ENCODE measurements around the gene ATP6V0D1. TPM values are rescaled to one million over a fixed set of nuclear protein-coding genes. Genes with fewer than 3 reads are reported as not detected.

ATP6V0D1 gene
- total RNA-seq, result 10 to 100 TPM; 16.3 to 17.3 TPM

- peak within 1 kb of the TSS; percentile 98 for H3K27ac Mint-ChIP-seq
- H3K4me3 Mint-ChIP-seq, result peak within 1 kb of the TSS; percentile 97
- H3K9me3 Mint-ChIP-seq (ENCODE audit: low read depth), result no peaks in the 10 kb centered on the region
- intact Hi-C loops (cut with DNase I, micrococcal nuclease), result loop anchor here (1.0 to 5.0 kb wide), 18 partner anchors 33 to 455 kb away; partner anchors contain the start of genes ACD (in 2 of the 2), CTCF (in 2 of the 2), PARD6A (in 2 of the 2) and C16orf86 (in 1 of the 2)
- no peaks in the 10 kb centered on the region for H3K27me3 Mint-ChIP-seq
- ChIA-PET POLR2A (interaction anchor here (0.5 to 1.7 kb wide), 6 partner anchors 81 to 497 kb away, joined by 3 to 4 read pairs (median 3); partner anchors contain the start of genes ACD, CARMIL2, CTCF and RANBP10), CTCF (interaction anchor here (0.6 to 22.2 kb wide), 30 partner anchors 9 to 519 kb away, joined by 3 to 390 read pairs (median 4); partner anchors contain the start of genes C16orf86, CTCF, ENKD1 and TMEM208)
- H3K4me1 Mint-ChIP-seq, result peaks cover 31% of the 10 kb centered on the region
- ATAC-seq (peak; percentile 92), DNase-seq (peak; percentile 100)
- H3K36me3 Mint-ChIP-seq (ENCODE audit: low read depth), result peaks cover 10% of the 10 kb centered on the region
Measured at GRCh38 chr16:67480833-67481560, at the start of gene ATP6V0D1. TSS of gene ATP6V0D1 (minus strand) at chr16:67481157. CDS start at chr16:67481086, 71 bp downstream.

GRCh38 chr16:67530013-67530939 lies 49.3 kb upstream of the ATP6V0D1 start:
- no peaks in the 10 kb centered on the region for H3K36me3 Mint-ChIP-seq (ENCODE audit: low read depth)
- H3K27ac Mint-ChIP-seq, result peak overlapping the region; percentile 58
- DNase-seq (peak; percentile 40), ATAC-seq (peak; percentile 27)
- ChIA-PET POLR2A (interaction anchor here (1.2 kb wide), 1 partner anchor 115 kb away, joined by 4 read pairs; the partner anchor contains the start of gene CARMIL2), CTCF (interaction anchor here (0.7 to 5.2 kb wide), 10 partner anchors 9 to 270 kb away, joined by 3 to 43 read pairs (median 4); partner anchors contain the start of gene ATP6V0D1)
- peaks cover 16% of the 10 kb centered on the region for H3K27me3 Mint-ChIP-seq
- H3K9me3 Mint-ChIP-seq (ENCODE audit: low read depth), result no peaks in the 10 kb centered on the region
- peaks cover 7% of the 10 kb centered on the region for H3K4me1 Mint-ChIP-seq
- intact Hi-C loops (cut with DNase I, micrococcal nuclease), result no loop called here
- peak overlapping the region; percentile 64 for H3K4me3 Mint-ChIP-seq

- no peak for DNase-seq
- Mint-ChIP-seq H3K27me3 (peaks cover 14% of the 10 kb centered on the region), H3K4me3 (peak overlapping the region; percentile 64), H3K9me3 (ENCODE audit: low read depth) (no peaks in the 10 kb centered on the region), H3K27ac (peak overlapping the region; percentile 58), H3K36me3 (ENCODE audit: low read depth) (no peaks in the 10 kb centered on the region), H3K4me1 (peaks cover 7% of the 10 kb centered on the region)
- intact Hi-C loops (cut with DNase I, micrococcal nuclease), result loop anchor here in 1 of 2 experiments (10.0 kb wide), 2 partner anchors 275 to 315 kb away; partner anchors contain the start of genes CENPT, NUTF2, RANBP10 and THAP11
- POLR2A ChIA-PET, result interaction anchor here (1.2 kb wide), 1 partner anchor 116 kb away, joined by 4 read pairs; the partner anchor contains the start of gene CARMIL2
- CTCF ChIA-PET, result interaction anchor here (0.6 to 5.2 kb wide), 7 partner anchors 8 to 138 kb away, joined by 3 to 43 read pairs (median 5); no protein-coding TSS in a partner anchor
- ATAC-seq, result no peak
Measured at GRCh38 chr16:67529582-67530012, 48.6 kb upstream of the ATP6V0D1 start.

GRCh38 chr16:67528870-67529581 lies 48.1 kb upstream of the ATP6V0D1 start:
- Mint-ChIP-seq H3K27ac (no peak overlapping the region), H3K4me1 (peaks cover 7% of the 10 kb centered on the region), H3K4me3 (peak overlapping the region; percentile 64), H3K27me3 (peaks cover 14% of the 10 kb centered on the region), H3K9me3 (ENCODE audit: low read depth) (no peaks in the 10 kb centered on the region), H3K36me3 (ENCODE audit: low read depth) (no peaks in the 10 kb centered on the region)
- POLR2A ChIA-PET, result interaction anchor here (0.8 to 1.2 kb wide), 2 partner anchors 32 to 116 kb away, joined by 4 read pairs; partner anchors contain the start of gene CARMIL2
- CTCF ChIA-PET, result interaction anchor here (0.6 to 5.2 kb wide), 8 partner anchors 8 to 262 kb away, joined by 3 to 43 read pairs (median 4); no protein-coding TSS in a partner anchor
- ATAC-seq, result peak; percentile 62
- intact Hi-C loops (cut with DNase I, micrococcal nuclease), result loop anchor here in 1 of 2 experiments (10.0 kb wide), 2 partner anchors 276 to 316 kb away; partner anchors contain the start of genes CENPT, NUTF2, RANBP10 and THAP11
- DNase-seq, result peak; percentile 58

- peaks cover 7% of the 10 kb centered on the region for H3K4me1 Mint-ChIP-seq
- H3K9me3 Mint-ChIP-seq (ENCODE audit: low read depth), result no peaks in the 10 kb centered on the region
- ATAC-seq (peak; percentile 67), DNase-seq (peak; percentile 65)
- ChIA-PET POLR2A (interaction anchor here (0.8 to 1.2 kb wide), 2 partner anchors 33 to 117 kb away, joined by 4 read pairs; partner anchors contain the start of gene CARMIL2), CTCF (interaction anchor here (0.6 to 5.2 kb wide), 4 partner anchors 7 to 1596 kb away, joined by 3 to 43 read pairs (median 6); no protein-coding TSS in a partner anchor)
- peak within 1 kb of the TSS; percentile 64 for H3K4me3 Mint-ChIP-seq
- peaks cover 14% of the 10 kb centered on the region for H3K27me3 Mint-ChIP-seq
- H3K36me3 Mint-ChIP-seq (ENCODE audit: low read depth), result no peaks in the 10 kb centered on the region
- peak within 1 kb of the TSS; percentile 58 for H3K27ac Mint-ChIP-seq
- intact Hi-C loops (cut with DNase I, micrococcal nuclease), result loop anchor here in 1 of 2 experiments (10.0 kb wide), 2 partner anchors 276 to 316 kb away; partner anchors contain the start of genes CENPT, NUTF2, RANBP10 and THAP11
Measured at GRCh38 chr16:67528222-67528869, 47.4 kb upstream of the ATP6V0D1 start, which contains the start of gene RIPOR1. TSS of gene RIPOR1 (plus strand) at chr16:67528829. CDS start at chr16:67538447, 9,618 bp downstream.

GRCh38 chr16:67526149-67526791 lies 45.3 kb upstream of the ATP6V0D1 start:
- Mint-ChIP-seq H3K9me3 (ENCODE audit: low read depth) (no peaks in the 10 kb centered on the region), H3K27ac (no peak overlapping the region), H3K36me3 (ENCODE audit: low read depth) (no peaks in the 10 kb centered on the region), H3K4me1 (peaks cover 11% of the 10 kb centered on the region), H3K4me3 (no peak overlapping the region), H3K27me3 (peaks cover 11% of the 10 kb centered on the region)
- ATAC-seq, result no peak
- DNase-seq, result no peak
- CTCF ChIA-PET, result interaction anchor here (0.6 to 2.0 kb wide), 9 partner anchors 9 to 199 kb away, joined by 3 to 8 read pairs (median 3); no protein-coding TSS in a partner anchor
- POLR2A ChIA-PET, result interaction anchor here (0.9 kb wide), 1 partner anchor 10 kb away, joined by 4 read pairs; no protein-coding TSS in a partner anchor
- intact Hi-C loops (cut with DNase I, micrococcal nuclease), result loop anchor here in 1 of 2 experiments (10.0 kb wide), 2 partner anchors 279 to 319 kb away; partner anchors contain the start of genes CENPT, NUTF2, RANBP10 and THAP11

GRCh38 chr16:67525176-67525860 lies 44.4 kb upstream of the ATP6V0D1 start:
- intact Hi-C loops (cut with DNase I, micrococcal nuclease), result loop anchor here in 1 of 2 experiments (10.0 kb wide), 2 partner anchors 279 to 319 kb away; partner anchors contain the start of genes CENPT, NUTF2, RANBP10 and THAP11
- no peak for ATAC-seq

GRCh38 chr16:67521095-67521804 lies 40.3 kb upstream of the ATP6V0D1 start:
- no peaks in the 10 kb centered on the region for H3K36me3 Mint-ChIP-seq (ENCODE audit: low read depth)
- no peaks in the 10 kb centered on the region for H3K9me3 Mint-ChIP-seq (ENCODE audit: low read depth)
- ATAC-seq, result peak; percentile 94
- intact Hi-C loops (cut with DNase I, micrococcal nuclease), result loop anchor here (1.0 to 10.0 kb wide), 15 partner anchors 16 to 519 kb away; partner anchors contain the start of genes CENPT (in 2 of the 2), NUTF2 (in 2 of the 2), RANBP10 (in 2 of the 2) and TSNAXIP1 (in 2 of the 2)
- peak; percentile 99 for DNase-seq
- H3K27ac Mint-ChIP-seq, result peak overlapping the region; percentile 97
- CTCF ChIA-PET, result interaction anchor here (0.6 to 17.0 kb wide), 78 partner anchors 8 to 646 kb away, joined by 3 to 390 read pairs (median 4); partner anchors contain the start of genes ACD, AGRP, ATP6V0D1 and C16orf86
- H3K27me3 Mint-ChIP-seq, result no peaks in the 10 kb centered on the region
- H3K4me3 Mint-ChIP-seq, result peak overlapping the region; percentile 80
- peaks cover 10% of the 10 kb centered on the region for H3K4me1 Mint-ChIP-seq
- POLR2A ChIA-PET, result interaction anchor here (0.5 to 1.5 kb wide), 7 partner anchors 19 to 325 kb away, joined by 3 to 5 read pairs (median 3); partner anchors contain the start of genes CTCF and NUTF2

More at GRCh38 chr16:67525176-67525860, 44.4 kb upstream of the ATP6V0D1 start:
- ChIA-PET CTCF (interaction anchor here (0.6 to 2.0 kb wide), 9 partner anchors 12 to 200 kb away, joined by 3 to 8 read pairs (median 3); partner anchors contain the start of gene ATP6V0D1), POLR2A (interaction anchor here (0.5 to 0.9 kb wide), 2 partner anchors 11 to 115 kb away, joined by 4 to 7 read pairs; no protein-coding TSS in a partner anchor)
- Mint-ChIP-seq H3K4me1 (peaks cover 14% of the 10 kb centered on the region), H3K36me3 (ENCODE audit: low read depth) (no peaks in the 10 kb centered on the region), H3K27ac (no peak overlapping the region), H3K27me3 (peaks cover 5% of the 10 kb centered on the region), H3K4me3 (no peak overlapping the region), H3K9me3 (ENCODE audit: low read depth) (no peaks in the 10 kb centered on the region)
- DNase-seq, result no peak

Data from activated CD4-positive, alpha-beta T cell treated with anti-CD3 and anti-CD28 coated beads for 36 hours (primary cell).